Neural progenitor cell (in vitro differentiated cells): ENCODE results near the gene GGT6. TPM values are rescaled to one million over a fixed set of nuclear protein-coding genes. Genes with fewer than 3 reads are reported as not detected.

Experiments used
- DNase-seq: peaks from one replicate; pipeline ENCODE4 v3.0.0-alpha.2; 2016; ENCODE audit warnings: low spot score
- H2AFZ ChIP-seq: fragments of 200-600 bp; sonication (generic); replicated peaks from 2 replicates; pipeline ENCODE4 v1.6.1; 2016; ENCODE audit warnings: antibody characterized with exemption
- H3F3A ChIP-seq: fragments of 200-600 bp; sonication (generic); 2 replicates; pipeline ENCODE4 v1.6.1; 2016; ENCODE audit warnings: antibody characterized with exemption, low read depth
- H3K27ac ChIP-seq: fragments of 200-600 bp; sonication (generic); 2 replicates; pipeline ENCODE4 v1.5.1; 2016; ENCODE audit warnings: mild to moderate bottlenecking
- H3K27me3 ChIP-seq: fragments of 200-600 bp; sonication (generic); 2 replicates; pipeline ENCODE4 v1.6.1; 2016; ENCODE audit warnings: mild to moderate bottlenecking, moderate library complexity
- H3K36me3 ChIP-seq: fragments of 200-600 bp; sonication (generic); 2 replicates; pipeline ENCODE4 v1.5.1; 2016
- H3K4me1 ChIP-seq: fragments of 200-600 bp; sonication (generic); 2 replicates; pipeline ENCODE4 v1.6.1; 2016; ENCODE audit warnings: mixed run types
- H3K4me2 ChIP-seq: fragments of 200-600 bp; sonication (generic); 2 replicates; pipeline ENCODE4 v1.6.1; 2016
- H3K4me3 ChIP-seq: fragments of 200-600 bp; sonication (generic); 2 replicates; pipeline ENCODE4 v1.5.1; 2016
- H3K79me2 ChIP-seq: fragments of 200-600 bp; sonication (generic); 2 replicates; pipeline ENCODE4 v1.6.1; 2016; ENCODE audit warnings: low read depth
- H3K9ac ChIP-seq: fragments of 200-600 bp; sonication (generic); 2 replicates; pipeline ENCODE4 v1.6.1; 2016
- H3K9me3 ChIP-seq: fragments of 200-600 bp; sonication (generic); 2 replicates; pipeline ENCODE4 v1.5.1; 2016; ENCODE audit warnings: low read depth
- H4K20me1 ChIP-seq: fragments of 200-600 bp; sonication (generic); 2 replicates; pipeline ENCODE4 v1.6.1; 2016; ENCODE audit warnings: low read depth
- H3K27ac Mint-ChIP-seq: 3 replicates; pipeline ENCODE4 v1.8.0; 2021; ENCODE audit warnings: mixed read lengths
- H3K27me3 Mint-ChIP-seq: 2 replicates; pipeline ENCODE4 v1.8.0; 2022; ENCODE audit warnings: low read depth, mild to moderate bottlenecking, inconsistent platforms, moderate library complexity, mixed read lengths; ENCODE audit not compliant: insufficient read depth
- H3K36me3 Mint-ChIP-seq: 3 replicates; pipeline ENCODE4 v1.8.0; 2021; ENCODE audit warnings: mixed read lengths
- H3K4me1 Mint-ChIP-seq: 3 replicates; pipeline ENCODE4 v1.8.0; 2021; ENCODE audit warnings: mixed read lengths
- H3K4me3 Mint-ChIP-seq: 3 replicates; pipeline ENCODE4 v1.8.0; 2021; ENCODE audit warnings: mild to moderate bottlenecking, moderate library complexity, mixed read lengths
- H3K9me3 Mint-ChIP-seq: 3 replicates; pipeline ENCODE4 v1.8.0; 2020; ENCODE audit warnings: mixed read lengths
- EZH2 ChIP-seq: fragments of 200-600 bp; sonication (generic); IDR thresholded peaks from 2 replicates; pipeline ENCODE4 v1.6.1; 2017; ENCODE audit warnings: antibody characterized with exemption, mild to moderate bottlenecking, moderate library complexity
- EZH2phosphoT487 ChIP-seq: fragments of 200-600 bp; sonication (generic); IDR thresholded peaks from 2 replicates; pipeline ENCODE4 v1.6.1; 2017; ENCODE audit warnings: antibody characterized with exemption
- total RNA-seq: library from RNA; depleted of rRNA; stranded (reverse); fragments of >200 nt; gene quantifications from 2 replicates; pipeline ENCODE4 v1.2.3, GENCODE V29; 2015; ENCODE audit warnings: low replicate concordance
- TF ChIP-seq, protein P1 (sequence below): fragments of 200-600 bp; sonication (generic); IDR thresholded peaks from 2 replicates; pipeline ENCODE4 v1.5.1; 2017; ENCODE audit warnings: antibody characterized with exemption, mild to moderate bottlenecking

Gene GGT6
- total RNA-seq, 1 donor from 2014 or later: not detected

DNA sequence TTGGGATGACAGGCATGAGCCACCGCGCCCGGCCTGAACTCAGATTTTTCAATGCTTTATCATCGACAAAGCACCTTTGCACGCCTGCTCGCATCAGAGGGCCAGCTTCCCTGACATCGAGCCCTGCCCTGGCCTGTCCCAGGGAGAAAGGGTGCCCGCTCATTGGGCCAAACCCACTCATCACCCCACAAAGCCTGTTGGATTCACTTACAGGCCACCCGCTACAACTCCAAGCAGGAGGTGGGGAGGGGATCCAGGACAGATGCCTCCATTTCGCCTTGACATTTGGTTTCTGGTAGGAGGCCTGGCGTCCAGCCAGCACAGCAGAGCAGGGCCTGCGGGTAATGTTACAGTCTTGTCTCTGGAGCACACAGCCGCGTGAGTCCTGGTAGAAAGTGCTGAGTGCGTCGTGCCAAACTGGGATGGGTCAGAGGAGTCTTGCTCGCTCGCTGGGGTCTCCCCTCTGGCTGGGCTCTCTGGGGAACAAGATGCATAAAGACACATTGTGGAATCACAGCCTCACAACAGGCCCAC is 43.8 kb upstream of the GGT6 start:
- no peak for DNase-seq
- Histone ChIP-seq H2AFZ (no peak overlapping the region), H3K4me1 (peaks cover 33% of the 10 kb centered on the region)

DNA sequence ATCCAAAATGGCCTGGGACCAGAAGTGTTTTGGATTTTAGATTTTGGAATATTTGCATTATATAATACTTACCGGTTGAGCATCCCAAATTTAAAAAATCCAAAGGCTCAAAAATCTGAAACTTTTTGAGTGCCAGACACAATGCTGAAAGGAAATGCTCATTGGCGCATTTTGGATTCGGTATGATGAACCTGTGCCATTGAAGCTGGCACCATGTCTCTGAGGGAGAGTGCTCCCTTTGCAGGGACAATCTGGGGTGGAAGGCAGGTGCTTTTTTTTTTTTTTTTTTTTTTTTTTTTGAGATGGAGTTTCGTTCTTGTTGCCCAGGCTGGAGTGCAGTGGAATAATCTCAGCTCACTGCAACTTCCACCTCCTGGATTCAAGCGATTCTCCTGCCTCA is 41.7 kb upstream of the GGT6 start:
- Mint-ChIP-seq H3K27me3 (peaks cover 5% of the 10 kb centered on the region), H3K4me1 (peaks cover 45% of the 10 kb centered on the region), H3K36me3 (peaks cover 2% of the 10 kb centered on the region), H3K4me3 (no peak overlapping the region), H3K27ac (no peak overlapping the region), H3K9me3 (no peaks in the 10 kb centered on the region)
- Histone ChIP-seq H3K36me3 (no peaks in the 10 kb centered on the region), H3K4me2 (no peak overlapping the region), H3K4me3 (no peak overlapping the region), H3K27me3 (no peaks in the 10 kb centered on the region), H4K20me1 (no peaks in the 10 kb centered on the region), H3K4me1 (peaks cover 25% of the 10 kb centered on the region), H3K9me3 (no peaks in the 10 kb centered on the region), H3K9ac (no peak overlapping the region), H2AFZ (no peak overlapping the region), H3F3A (peaks cover 29% of the 10 kb centered on the region), H3K27ac (no peak overlapping the region), H3K79me2 (no peaks in the 10 kb centered on the region)
- TF ChIP-seq EZH2phosphoT487 (no peak), EZH2 (no peak)
- TF ChIP-seq, protein P1, sequence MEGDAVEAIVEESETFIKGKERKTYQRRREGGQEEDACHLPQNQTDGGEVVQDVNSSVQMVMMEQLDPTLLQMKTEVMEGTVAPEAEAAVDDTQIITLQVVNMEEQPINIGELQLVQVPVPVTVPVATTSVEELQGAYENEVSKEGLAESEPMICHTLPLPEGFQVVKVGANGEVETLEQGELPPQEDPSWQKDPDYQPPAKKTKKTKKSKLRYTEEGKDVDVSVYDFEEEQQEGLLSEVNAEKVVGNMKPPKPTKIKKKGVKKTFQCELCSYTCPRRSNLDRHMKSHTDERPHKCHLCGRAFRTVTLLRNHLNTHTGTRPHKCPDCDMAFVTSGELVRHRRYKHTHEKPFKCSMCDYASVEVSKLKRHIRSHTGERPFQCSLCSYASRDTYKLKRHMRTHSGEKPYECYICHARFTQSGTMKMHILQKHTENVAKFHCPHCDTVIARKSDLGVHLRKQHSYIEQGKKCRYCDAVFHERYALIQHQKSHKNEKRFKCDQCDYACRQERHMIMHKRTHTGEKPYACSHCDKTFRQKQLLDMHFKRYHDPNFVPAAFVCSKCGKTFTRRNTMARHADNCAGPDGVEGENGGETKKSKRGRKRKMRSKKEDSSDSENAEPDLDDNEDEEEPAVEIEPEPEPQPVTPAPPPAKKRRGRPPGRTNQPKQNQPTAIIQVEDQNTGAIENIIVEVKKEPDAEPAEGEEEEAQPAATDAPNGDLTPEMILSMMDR: no peak
- no peak for DNase-seq

More for the DNA sequence above, 43.8 kb upstream of the GGT6 start:
- H3F3A ChIP-seq: peaks cover 22% of the 10 kb centered on the region
- TF ChIP-seq EZH2phosphoT487 (no peak), EZH2 (no peak)
- TF ChIP-seq, protein P1: no peak
- H3K9me3 ChIP-seq: no peaks in the 10 kb centered on the region
- H4K20me1 ChIP-seq: no peaks in the 10 kb centered on the region
- peak overlapping the region; percentile 94 for H3K27ac Mint-ChIP-seq
- H3K27ac ChIP-seq: no peak overlapping the region
- H3K4me2 ChIP-seq: no peak overlapping the region
- H3K36me3 ChIP-seq: no peaks in the 10 kb centered on the region
- H3K4me3 ChIP-seq: no peak overlapping the region
- H3K9me3 Mint-ChIP-seq: no peaks in the 10 kb centered on the region
- peaks cover 2% of the 10 kb centered on the region for H3K36me3 Mint-ChIP-seq
- H3K4me1 Mint-ChIP-seq: peaks cover 48% of the 10 kb centered on the region
- H3K27me3 Mint-ChIP-seq: peaks cover 2% of the 10 kb centered on the region
- no peaks in the 10 kb centered on the region for H3K27me3 ChIP-seq
- H3K9ac ChIP-seq: no peak overlapping the region
- H3K4me3 Mint-ChIP-seq: no peak overlapping the region
- no peaks in the 10 kb centered on the region for H3K79me2 ChIP-seq

DNA sequence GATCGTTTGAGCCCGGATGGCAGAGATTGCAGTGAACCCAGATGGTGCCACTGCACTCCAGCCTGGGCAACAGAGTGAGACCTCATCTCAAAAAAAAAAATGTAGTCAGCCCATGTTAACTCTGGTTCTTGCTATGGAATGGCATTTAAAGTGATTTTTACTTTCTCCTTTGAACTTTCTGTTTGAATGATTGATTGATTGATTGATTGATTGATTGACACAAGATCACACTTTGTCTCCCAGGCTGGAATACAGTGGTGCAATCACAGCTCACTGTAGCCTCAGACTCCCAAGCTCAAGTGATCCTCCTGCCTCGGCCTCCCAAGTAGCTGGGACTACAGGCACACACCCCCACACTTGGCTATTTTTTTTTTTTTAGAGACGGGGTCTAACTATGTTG is 40.9 kb upstream of the GGT6 start:
- H3K4me1 Mint-ChIP-seq: peaks cover 46% of the 10 kb centered on the region
- H3K36me3 Mint-ChIP-seq: peaks cover 2% of the 10 kb centered on the region
- H3K4me3 Mint-ChIP-seq: peak overlapping the region; percentile 30
- no peaks in the 10 kb centered on the region for H3K9me3 Mint-ChIP-seq
- H3K27ac Mint-ChIP-seq: no peak overlapping the region
- Histone ChIP-seq H2AFZ (no peak overlapping the region), H3K36me3 (no peaks in the 10 kb centered on the region), H3K9me3 (no peaks in the 10 kb centered on the region), H3K79me2 (no peaks in the 10 kb centered on the region), H3F3A (peaks cover 29% of the 10 kb centered on the region), H3K27ac (no peak overlapping the region), H3K4me1 (peaks cover 25% of the 10 kb centered on the region), H3K27me3 (no peaks in the 10 kb centered on the region), H3K4me3 (no peak overlapping the region), H4K20me1 (no peaks in the 10 kb centered on the region), H3K4me2 (no peak overlapping the region), H3K9ac (no peak overlapping the region)
- TF ChIP-seq, protein P1: no peak
- TF ChIP-seq EZH2phosphoT487: no peak
- TF ChIP-seq EZH2: no peak
- H3K27me3 Mint-ChIP-seq: peaks cover 5% of the 10 kb centered on the region
- DNase-seq: no peak
